ENCODE data around the gene TAF11L6.
"Not testable (repeated sequence)": the region's sequence is repeated elsewhere in the genome, so short reads cannot be mapped to it uniquely, and the experiment has no call there.

TAF11L6 gene

DNA sequence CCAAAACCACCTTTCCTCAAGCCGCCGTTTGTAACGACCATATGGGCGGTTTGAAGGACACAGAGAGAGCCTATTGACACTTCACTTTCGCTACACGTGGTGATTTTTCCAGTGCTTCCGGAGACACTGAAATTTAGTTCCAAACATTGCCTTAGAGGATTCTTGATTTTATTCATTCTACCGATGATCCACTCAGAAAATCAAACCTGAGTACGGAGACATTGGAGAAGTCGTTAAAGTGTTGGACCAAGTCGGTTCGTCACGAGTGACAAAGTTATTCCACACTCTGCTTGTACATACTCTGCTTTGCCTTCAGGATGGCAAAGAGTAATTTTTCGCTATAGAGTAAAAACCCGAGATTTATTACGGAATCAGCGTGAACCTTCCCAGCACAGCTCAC, 2.0 kb upstream of the TAF11L6 start:
- H3K27ac Mint-ChIP-seq; H3K4me1 Mint-ChIP-seq; H3K4me3 Mint-ChIP-seq; H3K36me3 Mint-ChIP-seq (ENCODE audit: low read depth); H3K9me3 Mint-ChIP-seq; H3K27me3 Mint-ChIP-seq; ATAC-seq: not testable (repeated sequence)
- DNase-seq, result peak; percentile 8
